Right lobe of liver (tissue), 4 donors: ENCODE data around the gene CRYGN.

ENCODE experiments used
- POLR2A ChIP-seq: fragments of 450-650 bp; IDR thresholded peaks from one replicate; pipeline ENCODE4 v1.6.1; 2017; ENCODE audit warnings: antibody characterized with exemption, mild to moderate bottlenecking
- TF ChIP-seq, protein P1 (sequence below), 4 donors: fragments of 200-600 bp in 3 of 4; fragments of 450-650 bp in 1 of 4; IDR thresholded peaks; one replicate each; pipeline versions ENCODE4 v1.5.1 to v1.8.0; 2016 to 2022; ENCODE audit warnings: antibody characterized with exemption in 4 of 4, mild to moderate bottlenecking in 2 of 4
- donor health status: DM: no; HTN: no; CAD: no.
- donor health status: DM: no; HTN: no; CAD: no.
- donor health status: DM: no; HTN: yes; CAD: no.

DNA sequence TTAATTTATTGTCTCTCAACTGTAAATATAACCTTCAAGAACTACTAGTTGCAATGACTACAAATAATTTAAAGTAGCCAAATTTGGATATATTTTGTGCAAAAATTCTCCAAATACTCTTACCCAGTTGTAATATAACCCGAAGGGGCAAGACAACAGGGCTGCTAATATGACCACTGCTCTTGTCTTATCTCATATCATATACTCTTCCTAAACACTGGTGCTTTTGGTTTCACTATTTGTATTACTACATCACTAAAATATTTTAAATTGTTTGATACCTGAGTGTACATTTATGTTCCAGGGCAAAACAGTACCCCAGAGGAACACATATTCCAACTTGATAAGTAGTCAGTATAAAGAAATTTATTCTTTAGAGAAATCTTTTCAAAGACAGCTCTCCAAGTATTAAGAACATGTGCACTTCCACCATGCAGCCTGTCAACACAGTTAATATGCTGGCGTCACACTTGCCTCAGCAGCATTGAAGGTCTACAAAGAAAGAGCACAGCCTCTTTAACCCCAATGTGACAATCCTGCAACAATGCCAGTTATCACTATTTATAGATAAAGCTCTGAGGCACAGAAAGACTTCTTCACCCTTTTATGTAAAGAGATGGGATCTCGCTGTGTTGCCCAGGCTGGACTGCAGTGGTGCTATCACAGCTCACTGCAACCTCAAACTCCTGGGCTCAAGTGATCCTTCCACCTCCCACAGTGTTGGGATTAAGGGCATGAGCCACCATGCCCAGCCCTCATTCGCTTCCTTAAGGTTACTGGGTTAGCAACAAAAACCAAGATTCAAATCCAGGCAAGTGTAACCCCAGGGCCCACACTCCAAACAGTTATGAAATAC, 41.9 kb upstream of the CRYGN start:
- TF ChIP-seq, protein P1, sequence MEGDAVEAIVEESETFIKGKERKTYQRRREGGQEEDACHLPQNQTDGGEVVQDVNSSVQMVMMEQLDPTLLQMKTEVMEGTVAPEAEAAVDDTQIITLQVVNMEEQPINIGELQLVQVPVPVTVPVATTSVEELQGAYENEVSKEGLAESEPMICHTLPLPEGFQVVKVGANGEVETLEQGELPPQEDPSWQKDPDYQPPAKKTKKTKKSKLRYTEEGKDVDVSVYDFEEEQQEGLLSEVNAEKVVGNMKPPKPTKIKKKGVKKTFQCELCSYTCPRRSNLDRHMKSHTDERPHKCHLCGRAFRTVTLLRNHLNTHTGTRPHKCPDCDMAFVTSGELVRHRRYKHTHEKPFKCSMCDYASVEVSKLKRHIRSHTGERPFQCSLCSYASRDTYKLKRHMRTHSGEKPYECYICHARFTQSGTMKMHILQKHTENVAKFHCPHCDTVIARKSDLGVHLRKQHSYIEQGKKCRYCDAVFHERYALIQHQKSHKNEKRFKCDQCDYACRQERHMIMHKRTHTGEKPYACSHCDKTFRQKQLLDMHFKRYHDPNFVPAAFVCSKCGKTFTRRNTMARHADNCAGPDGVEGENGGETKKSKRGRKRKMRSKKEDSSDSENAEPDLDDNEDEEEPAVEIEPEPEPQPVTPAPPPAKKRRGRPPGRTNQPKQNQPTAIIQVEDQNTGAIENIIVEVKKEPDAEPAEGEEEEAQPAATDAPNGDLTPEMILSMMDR (IDR thresholded peaks at IDR 0.05), result no peak
- TF ChIP-seq POLR2A, result no peak
